Ureter (tissue), 1 donor: ENCODE data around the gene CHID1. TPM values are rescaled to one million over a fixed set of nuclear protein-coding genes. Genes with fewer than 3 reads are reported as not detected.

Experiments used
- DNase-seq: peaks from one replicate; pipeline ENCODE4 v3.0.0-alpha.2; 2020; ENCODE audit warnings: low spot score
- total RNA-seq: library from RNA; stranded (reverse); gene quantifications from one replicate; pipeline ENCODE4 v1.2.4, GENCODE V29; 2023
- donor health status: DM: yes; HTN: yes; CAD: no.

CHID1 gene
- total RNA-seq, 1 donor from 2014 or later, result 116 TPM

GRCh38 chr11:910044-910588 lies 494 bp downstream of the CHID1 start:
- DNase-seq, result no peak

- no peak for DNase-seq
These were observed 1.2 kb downstream of the CHID1 start for GRCh38 chr11:909406-909805.

GRCh38 chr11:908273-908672 lies 2.3 kb downstream of the CHID1 start:
- DNase-seq, result no peak

GRCh38 chr11:907668-908067 lies 2.9 kb downstream of the CHID1 start:
- DNase-seq, result no peak

GRCh38 chr11:905952-906351 lies 4.7 kb downstream of the CHID1 start:
- DNase-seq, result no peak

GRCh38 chr11:904380-904779 lies 6.2 kb downstream of the CHID1 start:
- no peak for DNase-seq

GRCh38 chr11:901452-902061 lies 9.1 kb downstream of the CHID1 start:
- no peak for DNase-seq

- no peak for DNase-seq
These were observed 10.1 kb downstream of the CHID1 start for GRCh38 chr11:900545-900944.

GRCh38 chr11:899724-900123 lies 10.9 kb downstream of the CHID1 start:
- DNase-seq, result no peak

- DNase-seq, result no peak
These were observed 11.9 kb downstream of the CHID1 start for GRCh38 chr11:898540-899190.

GRCh38 chr11:898143-898511 lies 12.5 kb downstream of the CHID1 start:
- DNase-seq, result no peak

GRCh38 chr11:897253-898142 lies 13.1 kb downstream of the CHID1 start:
- no peak for DNase-seq

GRCh38 chr11:895331-896110 lies 15.1 kb downstream of the CHID1 start:
- DNase-seq, result no peak

GRCh38 chr11:894575-895201 lies 15.9 kb downstream of the CHID1 start:
- DNase-seq, result no peak

- no peak for DNase-seq
These were observed 17.5 kb downstream of the CHID1 start for GRCh38 chr11:893008-893654.

- DNase-seq, result no peak
These were observed 19.6 kb downstream of the CHID1 start for GRCh38 chr11:890794-891540.

- DNase-seq, result no peak
These were observed 20.7 kb downstream of the CHID1 start for GRCh38 chr11:889687-890475.

- DNase-seq, result no peak
These were observed 21.4 kb downstream of the CHID1 start for GRCh38 chr11:889257-889656.
